Measurements from ENCODE around the gene SARS1.

The SARS1 gene

DNA sequence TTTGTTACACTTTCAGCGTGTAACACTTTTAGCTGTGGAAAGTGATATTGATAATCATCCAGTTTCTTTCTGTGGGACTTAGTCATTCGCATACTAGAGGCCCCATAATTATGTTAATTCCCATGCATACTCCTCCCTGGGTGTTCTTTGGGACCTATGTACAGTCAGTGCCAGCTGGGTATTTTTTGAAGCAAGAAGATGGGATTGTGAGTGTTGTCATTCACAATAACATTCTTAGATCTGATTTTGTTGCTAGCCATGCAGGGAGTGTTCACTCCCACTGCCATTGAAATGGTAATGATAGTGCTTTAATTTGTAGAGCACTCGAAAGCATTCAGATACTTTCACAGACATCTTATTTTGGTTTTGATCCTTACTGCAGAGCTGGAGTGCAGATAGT is 11.6 kb downstream of the SARS1 start:
- H3K4me2 ChIP-seq (ENCODE audit: low read length): no peak overlapping the region
- peaks cover 2% of the 10 kb centered on the region for H3K36me3 ChIP-seq (ENCODE audit: control insufficient read depth, insufficient read depth, low read length)
- no peak overlapping the region for H2BK120ac ChIP-seq (ENCODE audit: low read depth, low read length)
- H4K8ac ChIP-seq (ENCODE audit: low read depth, low read length): no peak overlapping the region
- no peak overlapping the region for H3K18ac ChIP-seq (ENCODE audit: low read length)
- H3K79me1 ChIP-seq (ENCODE audit: low read length): peaks cover 5% of the 10 kb centered on the region
- no CpG with 5 or more reads among the region's 3 CpGs for WGBS (ENCODE audit: extremely low coverage, insufficient coverage, low lambda C conversion rate)
- H3K27ac ChIP-seq (ENCODE audit: low read depth, low read length): no peak overlapping the region
- H3K4me3 ChIP-seq (ENCODE audit: low read length): no peak overlapping the region
- H2BK5ac ChIP-seq (ENCODE audit: low read length): no peak overlapping the region
- peaks cover 6% of the 10 kb centered on the region for H3K4me1 ChIP-seq (ENCODE audit: control insufficient read depth, low read depth, low read length)
- H3K4ac ChIP-seq (ENCODE audit: low read depth, low read length): no peak overlapping the region
- no peaks in the 10 kb centered on the region for H3K27me3 ChIP-seq (ENCODE audit: insufficient read depth, low read length, poor library complexity)
- no peak overlapping the region for H3K56ac ChIP-seq (ENCODE audit: low read length)
- H2BK15ac ChIP-seq (replicated peaks; ENCODE audit: low read depth): no peak overlapping the region
- no peak for DNase-seq
- no peak overlapping the region for H3K23ac ChIP-seq (ENCODE audit: low read length)
- no peak overlapping the region for H2AK5ac ChIP-seq (ENCODE audit: low read length)
- H3K79me2 ChIP-seq (ENCODE audit: control insufficient read depth, insufficient read depth, low read length): peaks cover 5% of the 10 kb centered on the region
- H4K5ac ChIP-seq (ENCODE audit: low read length): no peak overlapping the region
- no peak overlapping the region for H3K9ac ChIP-seq (ENCODE audit: low read length)

DNA sequence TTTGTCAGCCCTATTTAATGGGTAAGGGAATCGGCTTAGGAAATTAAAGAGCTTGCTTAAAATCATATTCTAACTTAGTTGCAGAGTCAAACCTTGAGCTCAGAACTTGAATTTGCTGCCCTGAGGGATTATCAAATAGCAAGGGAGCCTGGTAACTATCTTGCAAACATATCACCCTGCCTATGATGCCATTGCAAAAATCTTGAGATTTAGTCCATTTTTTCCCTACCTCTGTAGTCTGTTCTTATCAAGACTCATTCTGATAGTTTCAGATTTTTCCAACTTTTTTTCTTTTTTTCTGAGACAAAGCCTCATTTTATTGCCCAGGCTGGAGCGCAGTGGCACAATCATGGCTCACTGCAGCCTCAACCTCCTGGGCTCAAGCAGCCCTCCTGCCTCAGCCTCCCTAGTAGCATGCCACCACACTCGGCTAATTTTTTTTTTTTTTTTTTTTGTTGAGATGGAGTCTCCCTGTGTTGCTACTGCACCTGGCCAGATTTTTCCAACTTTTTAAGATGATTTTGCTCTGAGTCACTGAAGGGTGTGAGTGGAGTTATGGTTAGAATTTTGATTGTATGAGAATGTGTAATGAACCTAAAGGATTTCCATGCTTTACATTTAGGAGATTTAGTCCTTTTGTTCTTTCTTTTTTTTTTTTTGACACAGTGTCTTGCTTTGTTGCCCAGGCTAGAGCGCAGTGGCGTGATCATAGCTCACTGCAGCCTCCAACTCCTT is 12.2 kb downstream of the SARS1 start:
- Histone ChIP-seq H4K8ac (ENCODE audit: low read depth, low read length) (no peak overlapping the region), H2BK15ac (replicated peaks; ENCODE audit: low read depth) (no peak overlapping the region), H3K9ac (ENCODE audit: low read length) (no peak overlapping the region), H3K4ac (ENCODE audit: low read depth, low read length) (no peak overlapping the region), H2BK120ac (ENCODE audit: low read depth, low read length) (no peak overlapping the region), H3K27me3 (ENCODE audit: insufficient read depth, low read length, poor library complexity) (no peaks in the 10 kb centered on the region), H3K18ac (ENCODE audit: low read length) (no peak overlapping the region), H2BK5ac (ENCODE audit: low read length) (no peak overlapping the region), H4K5ac (ENCODE audit: low read length) (no peak overlapping the region), H2AK5ac (ENCODE audit: low read length) (no peak overlapping the region), H3K23ac (ENCODE audit: low read length) (no peak overlapping the region), H3K27ac (ENCODE audit: low read depth, low read length) (no peak overlapping the region), H3K79me1 (ENCODE audit: low read length) (peaks cover 5% of the 10 kb centered on the region), H3K4me3 (ENCODE audit: low read length) (no peak overlapping the region), H3K36me3 (ENCODE audit: control insufficient read depth, insufficient read depth, low read length) (peaks cover 2% of the 10 kb centered on the region), H3K4me2 (ENCODE audit: low read length) (no peak overlapping the region), H3K4me1 (ENCODE audit: control insufficient read depth, low read depth, low read length) (peaks cover 6% of the 10 kb centered on the region), H3K79me2 (ENCODE audit: control insufficient read depth, insufficient read depth, low read length) (peaks cover 3% of the 10 kb centered on the region), H3K56ac (ENCODE audit: low read length) (no peak overlapping the region)
- no CpG with 5 or more reads among the region's 5 CpGs for WGBS (ENCODE audit: extremely low coverage, insufficient coverage, low lambda C conversion rate)
- no peak for DNase-seq

DNA sequence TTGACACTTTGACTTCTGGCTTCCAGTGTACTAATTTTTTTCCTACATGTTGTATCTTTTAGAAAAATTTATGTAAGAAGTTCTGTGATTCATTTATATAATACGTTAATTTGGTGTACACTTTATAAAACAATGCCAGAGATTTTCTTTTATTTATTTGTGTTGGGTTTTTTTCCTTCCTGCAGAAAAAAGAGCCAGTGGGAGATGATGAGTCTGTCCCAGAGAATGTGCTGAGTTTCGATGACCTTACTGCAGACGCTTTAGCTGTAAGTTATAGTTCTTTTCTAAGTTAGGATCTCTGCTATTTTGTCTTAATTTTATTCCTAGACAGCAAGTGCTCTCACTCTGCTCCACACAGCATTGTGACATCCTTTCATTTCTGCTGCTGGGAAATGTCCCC is 14.4 kb downstream of the SARS1 start:
- H3K18ac ChIP-seq (ENCODE audit: low read length): no peak overlapping the region

DNA sequence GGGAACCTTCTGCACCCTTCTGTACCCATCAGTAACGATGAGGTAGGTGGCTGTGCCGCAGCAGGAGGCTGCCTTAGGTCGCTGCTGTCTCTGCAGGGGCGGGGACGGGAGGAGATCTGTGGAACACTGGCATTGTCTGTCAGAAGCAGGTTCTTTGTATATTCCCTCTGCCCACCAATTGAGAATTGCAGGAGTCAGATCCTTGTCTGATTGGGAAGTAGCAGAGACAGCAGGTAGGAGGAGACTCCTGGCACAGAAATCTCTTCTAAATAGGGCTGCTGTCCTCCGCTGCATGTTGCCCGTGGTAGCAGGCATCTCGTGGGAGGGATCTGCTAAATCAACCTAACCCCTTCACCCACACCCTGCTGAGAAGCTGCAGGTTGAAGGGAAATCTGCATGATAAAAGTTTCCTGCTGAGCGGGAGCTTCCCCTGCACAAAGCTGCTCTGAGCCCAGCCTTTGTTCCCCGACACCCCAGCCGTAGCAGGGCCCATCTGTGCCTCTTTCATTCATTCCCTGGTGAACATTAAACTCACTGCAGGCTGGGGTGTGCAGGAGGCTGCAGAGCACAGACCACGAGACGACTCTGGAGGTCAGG is 15.9 kb downstream of the SARS1 start:
- Histone ChIP-seq H3K4me2 (ENCODE audit: low read length) (no peak overlapping the region), H2BK120ac (ENCODE audit: low read depth, low read length) (no peak overlapping the region), H3K79me1 (ENCODE audit: low read length) (peaks cover 3% of the 10 kb centered on the region), H2AK5ac (ENCODE audit: low read length) (no peak overlapping the region), H3K4me1 (ENCODE audit: control insufficient read depth, low read depth, low read length) (peaks cover 6% of the 10 kb centered on the region), H2BK15ac (replicated peaks; ENCODE audit: low read depth) (no peak overlapping the region), H4K5ac (ENCODE audit: low read length) (no peak overlapping the region), H3K27me3 (ENCODE audit: insufficient read depth, low read length, poor library complexity) (no peaks in the 10 kb centered on the region), H3K27ac (ENCODE audit: low read depth, low read length) (peak overlapping the region; percentile 69), H3K9ac (ENCODE audit: low read length) (no peak overlapping the region), H4K8ac (ENCODE audit: low read depth, low read length) (no peak overlapping the region), H2BK5ac (ENCODE audit: low read length) (no peak overlapping the region), H3K36me3 (ENCODE audit: control insufficient read depth, insufficient read depth, low read length) (peaks cover 7% of the 10 kb centered on the region), H3K4me3 (ENCODE audit: low read length) (no peak overlapping the region), H3K18ac (ENCODE audit: low read length) (no peak overlapping the region), H3K56ac (ENCODE audit: low read length) (peak overlapping the region; percentile 27), H3K79me2 (ENCODE audit: control insufficient read depth, insufficient read depth, low read length) (no peaks in the 10 kb centered on the region), H3K23ac (ENCODE audit: low read length) (no peak overlapping the region), H3K4ac (ENCODE audit: low read depth, low read length) (no peak overlapping the region)
- peak; percentile 88 for DNase-seq
- no CpG with 5 or more reads among the region's 13 CpGs for WGBS (ENCODE audit: extremely low coverage, insufficient coverage, low lambda C conversion rate)

More for the DNA sequence above, 14.4 kb downstream of the SARS1 start:
- Histone ChIP-seq H2BK5ac (ENCODE audit: low read length) (no peak overlapping the region), H3K56ac (ENCODE audit: low read length) (no peak overlapping the region), H3K27ac (ENCODE audit: low read depth, low read length) (no peak overlapping the region), H2AK5ac (ENCODE audit: low read length) (no peak overlapping the region), H2BK15ac (replicated peaks; ENCODE audit: low read depth) (no peak overlapping the region), H3K36me3 (ENCODE audit: control insufficient read depth, insufficient read depth, low read length) (peaks cover 7% of the 10 kb centered on the region), H3K4me1 (ENCODE audit: control insufficient read depth, low read depth, low read length) (peaks cover 6% of the 10 kb centered on the region), H4K8ac (ENCODE audit: low read depth, low read length) (no peak overlapping the region), H3K4ac (ENCODE audit: low read depth, low read length) (no peak overlapping the region), H3K4me3 (ENCODE audit: low read length) (no peak overlapping the region), H3K9ac (ENCODE audit: low read length) (no peak overlapping the region), H2BK120ac (ENCODE audit: low read depth, low read length) (no peak overlapping the region), H3K23ac (ENCODE audit: low read length) (no peak overlapping the region), H3K27me3 (ENCODE audit: insufficient read depth, low read length, poor library complexity) (no peaks in the 10 kb centered on the region), H4K5ac (ENCODE audit: low read length) (no peak overlapping the region), H3K79me2 (ENCODE audit: control insufficient read depth, insufficient read depth, low read length) (no peaks in the 10 kb centered on the region), H3K4me2 (ENCODE audit: low read length) (no peak overlapping the region), H3K79me1 (ENCODE audit: low read length) (peaks cover 3% of the 10 kb centered on the region)
- no CpG with 5 or more reads among the region's 3 CpGs for WGBS (ENCODE audit: extremely low coverage, insufficient coverage, low lambda C conversion rate)
- DNase-seq: no peak

DNA sequence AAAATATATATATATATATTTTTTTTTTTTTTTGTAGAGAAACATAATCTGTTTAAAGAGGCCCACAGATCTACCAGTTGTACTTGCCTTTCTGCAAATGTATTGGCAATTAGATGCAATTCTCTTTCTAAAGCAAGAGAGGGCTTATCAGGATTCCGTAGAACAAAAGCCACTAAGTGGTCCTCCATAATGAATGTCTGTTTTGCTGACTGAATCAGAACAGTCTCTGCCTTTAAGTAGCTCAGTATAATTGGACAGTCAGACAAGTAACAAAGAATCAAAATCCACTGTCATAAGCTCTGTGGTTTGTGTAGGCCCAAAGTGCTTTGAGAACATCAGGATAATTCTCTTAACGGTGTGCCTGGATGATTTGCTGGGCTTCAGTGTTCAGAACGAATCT is 17.3 kb downstream of the SARS1 start:
- WGBS (ENCODE audit: extremely low coverage, insufficient coverage, low lambda C conversion rate): no CpG with 5 or more reads among the region's 3 CpGs
- no peak overlapping the region for H2BK15ac ChIP-seq (replicated peaks; ENCODE audit: low read depth)
- H3K27me3 ChIP-seq (ENCODE audit: insufficient read depth, low read length, poor library complexity): no peaks in the 10 kb centered on the region
- no peaks in the 10 kb centered on the region for H3K79me2 ChIP-seq (ENCODE audit: control insufficient read depth, insufficient read depth, low read length)
- DNase-seq: no peak
- H3K23ac ChIP-seq (ENCODE audit: low read length): no peak overlapping the region
- H3K4me2 ChIP-seq (ENCODE audit: low read length): no peak overlapping the region
- peaks cover 2% of the 10 kb centered on the region for H3K79me1 ChIP-seq (ENCODE audit: low read length)
- H3K4me3 ChIP-seq (ENCODE audit: low read length): no peak overlapping the region
- no peak overlapping the region for H3K4ac ChIP-seq (ENCODE audit: low read depth, low read length)
- no peak overlapping the region for H2BK5ac ChIP-seq (ENCODE audit: low read length)
- H4K5ac ChIP-seq (ENCODE audit: low read length): no peak overlapping the region
- no peak overlapping the region for H3K9ac ChIP-seq (ENCODE audit: low read length)
- H3K4me1 ChIP-seq (ENCODE audit: control insufficient read depth, low read depth, low read length): peaks cover 6% of the 10 kb centered on the region
- H3K56ac ChIP-seq (ENCODE audit: low read length): no peak overlapping the region
- H3K36me3 ChIP-seq (ENCODE audit: control insufficient read depth, insufficient read depth, low read length): peaks cover 14% of the 10 kb centered on the region
- H2AK5ac ChIP-seq (ENCODE audit: low read length): no peak overlapping the region
- no peak overlapping the region for H4K8ac ChIP-seq (ENCODE audit: low read depth, low read length)
- H2BK120ac ChIP-seq (ENCODE audit: low read depth, low read length): no peak overlapping the region
- no peak overlapping the region for H3K18ac ChIP-seq (ENCODE audit: low read length)
- no peak overlapping the region for H3K27ac ChIP-seq (ENCODE audit: low read depth, low read length)

Measured in mesendoderm (in vitro differentiated cells).